Lower leg skin (tissue), 4 donors: ENCODE data around the gene SRRM5. TPM values are rescaled to one million over a fixed set of nuclear protein-coding genes. Genes with fewer than 3 reads are reported as not detected.

Experiments
- DNase-seq, 2 donors: peaks; one replicate each; pipeline ENCODE4 v3.0.0-alpha.2; 2019; ENCODE audit warnings: low spot score in 2 of 2
- H3K4me3 ChIP-seq: fragments of 200-600 bp; sonication (generic); 2 replicates; pipeline ENCODE4 v1.5.1; 2017; ENCODE audit warnings: mild to moderate bottlenecking, low read depth; ENCODE audit not compliant: poor library complexity, severe bottlenecking
- POLR2A ChIP-seq, 2 donors: fragments of 450-650 bp; IDR thresholded peaks; one replicate each; pipeline ENCODE4 v1.6.1; 2016 to 2017; ENCODE audit warnings: antibody characterized with exemption in 2 of 2, mild to moderate bottlenecking in 1 of 2, moderate library complexity in 1 of 2
- WGBS, 2 donors: methylation state at CpG; one replicate each; pipeline ENCODE4 v1.1.5; 2018; 5-methylcytosine and 5-hydroxymethylcytosine counted together
- intact Hi-C: fragments of 100-400 bp; cut with DNase I; formaldehyde crosslinking; loops from one replicate; pipeline ENCODE4 v1.15.0; 2023; ENCODE audit warnings: low total_unique reads
- total RNA-seq, 4 donors: library from RNA; depleted of rRNA; stranded (reverse); fragments of >200 nt; gene quantifications; one replicate each; pipeline ENCODE4 v1.1.0, GENCODE V29; 2016
- TF ChIP-seq, protein P1 (sequence below), 3 donors: fragments of 450-650 bp; IDR thresholded peaks; one replicate each; pipeline ENCODE4 v1.5.1; 2016; ENCODE audit warnings: antibody characterized with exemption in 3 of 3, mild to moderate bottlenecking in 3 of 3, moderate library complexity in 2 of 3

SRRM5 gene, protein sequence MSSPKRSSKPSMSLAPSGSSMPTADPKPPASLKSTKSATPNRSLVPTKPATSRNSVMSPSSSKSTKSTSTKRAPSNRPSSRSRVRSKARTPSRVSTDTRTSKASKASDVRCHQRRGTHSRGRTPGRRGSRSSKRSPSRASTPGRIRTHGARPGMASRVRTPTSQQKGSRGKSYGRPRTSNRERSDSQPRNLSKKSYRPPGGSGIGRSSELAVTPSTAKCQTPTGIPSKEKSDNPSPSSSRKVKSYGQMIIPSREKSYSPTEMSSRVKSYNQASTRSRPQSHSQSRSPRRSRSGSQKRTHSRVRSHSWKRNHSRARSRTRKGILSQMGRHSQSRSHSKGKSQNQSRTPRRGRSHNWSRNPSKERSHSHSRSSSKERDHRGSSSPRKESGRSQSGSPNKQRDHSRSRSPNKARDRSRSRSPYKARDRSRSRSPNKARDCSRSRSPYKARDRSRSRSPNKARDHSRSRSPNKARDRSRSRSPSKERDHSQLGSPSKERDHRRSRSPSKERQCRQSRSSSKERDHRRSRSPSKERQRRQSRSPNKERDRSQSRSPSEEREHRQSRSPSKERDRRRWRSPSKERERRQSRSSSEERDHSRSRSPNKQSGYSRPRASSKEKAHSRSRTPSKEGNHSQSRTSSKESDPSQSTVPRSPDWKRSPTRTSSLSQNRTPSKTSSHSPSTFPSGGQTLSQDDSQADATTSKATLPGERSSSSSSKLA
- total RNA-seq = under 1 TPM; 0.15 to 0.27 (median 0.17) TPM

DNA sequence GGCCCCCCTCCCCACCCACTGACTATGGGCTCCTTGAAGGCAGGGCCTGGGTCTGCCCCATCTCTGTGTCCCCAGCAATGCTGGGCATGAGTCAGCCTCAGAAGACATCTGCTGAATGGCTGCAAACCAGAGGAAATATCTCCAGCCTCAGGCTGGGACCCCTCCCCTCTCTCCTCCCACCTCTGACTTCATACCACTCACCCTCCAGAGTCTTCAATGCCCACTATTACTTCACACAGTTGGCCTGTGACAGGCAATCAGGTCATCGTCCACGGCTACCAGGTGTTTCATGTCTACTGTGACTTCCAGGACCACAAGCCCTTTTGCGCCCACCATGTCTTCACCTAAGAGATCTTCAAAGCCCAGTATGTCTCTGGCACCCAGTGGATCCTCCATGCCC is at the start of gene SRRM5:
TSS of gene SRRM5 (plus strand) at position 301 of the 400 bp plus-strand sequence. CDS start at position 335, 34 bp downstream.
- 96 to 98% methylated on average over 3 of the region's 3 CpGs for WGBS, 2 donors
- TF ChIP-seq, protein P1, sequence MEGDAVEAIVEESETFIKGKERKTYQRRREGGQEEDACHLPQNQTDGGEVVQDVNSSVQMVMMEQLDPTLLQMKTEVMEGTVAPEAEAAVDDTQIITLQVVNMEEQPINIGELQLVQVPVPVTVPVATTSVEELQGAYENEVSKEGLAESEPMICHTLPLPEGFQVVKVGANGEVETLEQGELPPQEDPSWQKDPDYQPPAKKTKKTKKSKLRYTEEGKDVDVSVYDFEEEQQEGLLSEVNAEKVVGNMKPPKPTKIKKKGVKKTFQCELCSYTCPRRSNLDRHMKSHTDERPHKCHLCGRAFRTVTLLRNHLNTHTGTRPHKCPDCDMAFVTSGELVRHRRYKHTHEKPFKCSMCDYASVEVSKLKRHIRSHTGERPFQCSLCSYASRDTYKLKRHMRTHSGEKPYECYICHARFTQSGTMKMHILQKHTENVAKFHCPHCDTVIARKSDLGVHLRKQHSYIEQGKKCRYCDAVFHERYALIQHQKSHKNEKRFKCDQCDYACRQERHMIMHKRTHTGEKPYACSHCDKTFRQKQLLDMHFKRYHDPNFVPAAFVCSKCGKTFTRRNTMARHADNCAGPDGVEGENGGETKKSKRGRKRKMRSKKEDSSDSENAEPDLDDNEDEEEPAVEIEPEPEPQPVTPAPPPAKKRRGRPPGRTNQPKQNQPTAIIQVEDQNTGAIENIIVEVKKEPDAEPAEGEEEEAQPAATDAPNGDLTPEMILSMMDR (IDR thresholded peaks at IDR 0.05) = no peak
- TF ChIP-seq POLR2A (IDR thresholded peaks at IDR 0.05) = no peak
- DNase-seq = no peak

DNA sequence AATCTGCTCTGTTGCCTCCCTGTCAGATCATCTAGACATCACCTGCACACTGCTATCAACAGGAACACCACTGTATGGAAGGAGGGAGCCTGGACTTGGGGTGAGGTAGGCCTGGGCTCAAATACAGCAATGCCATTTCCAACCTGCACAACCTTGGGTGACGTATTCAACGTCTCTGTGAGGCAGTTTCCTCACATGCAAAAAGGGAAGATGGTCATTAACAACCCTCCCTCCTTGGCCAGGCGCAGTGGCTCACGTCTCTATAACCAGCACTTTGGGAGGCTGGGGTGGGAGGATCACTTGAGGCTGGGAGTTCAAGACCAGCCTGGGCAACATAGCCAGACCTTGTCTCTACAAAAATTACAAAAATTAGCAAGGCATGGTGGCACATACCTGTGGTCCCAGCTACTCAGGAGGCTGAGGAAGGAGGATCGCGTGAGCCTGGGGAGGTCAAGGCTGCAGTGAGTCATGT is 49.6 kb upstream of the SRRM5 start:
- WGBS, 2 donors = 75% methylated on average over 6 of the region's 6 CpGs
- intact Hi-C loops = no loop called here
- H3K4me3 ChIP-seq = no peak overlapping the region
- no peak for DNase-seq
- TF ChIP-seq POLR2A (IDR thresholded peaks at IDR 0.05) = no peak
- TF ChIP-seq, protein P1 (IDR thresholded peaks at IDR 0.05) = no peak

More for the DNA sequence above, at the start of gene SRRM5:
- H3K4me3 ChIP-seq = no peak within 1 kb of the TSS
- intact Hi-C loops = no loop called here

DNA sequence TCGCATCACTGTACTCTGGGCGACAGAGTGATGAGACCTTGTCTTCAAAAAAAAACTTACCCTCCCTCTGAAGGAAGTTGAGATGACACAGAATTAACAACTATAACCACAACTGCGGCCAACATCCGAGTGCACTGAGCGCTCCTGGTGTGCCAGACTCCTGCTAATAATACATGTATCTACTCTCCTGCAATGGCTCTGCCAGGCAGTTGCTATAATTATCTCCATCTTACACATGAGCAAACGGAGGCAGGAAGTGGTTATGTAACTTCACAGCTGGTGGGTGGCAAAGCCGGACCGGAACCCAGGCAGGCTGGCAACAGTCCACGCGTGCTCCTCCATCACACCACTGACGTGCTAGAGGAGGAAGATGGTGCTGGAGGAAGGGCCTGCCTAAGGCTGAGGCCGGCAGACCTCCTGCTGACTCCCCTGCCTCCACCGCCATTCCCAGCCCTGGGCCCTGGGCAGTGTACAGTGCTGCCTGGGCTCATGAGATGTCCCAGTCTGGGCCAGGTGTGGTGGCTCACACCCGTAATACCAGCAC is 49.1 kb upstream of the SRRM5 start:
- intact Hi-C loops = no loop called here
- TF ChIP-seq, protein P1 (IDR thresholded peaks at IDR 0.05) = no peak
- no peak for TF ChIP-seq POLR2A (IDR thresholded peaks at IDR 0.05)
- WGBS, 2 donors = 52 to 64% methylated on average over 13 to 14 of the region's 14 CpGs
- DNase-seq = peak; percentile 76 to 94
- H3K4me3 ChIP-seq = no peak overlapping the region

DNA sequence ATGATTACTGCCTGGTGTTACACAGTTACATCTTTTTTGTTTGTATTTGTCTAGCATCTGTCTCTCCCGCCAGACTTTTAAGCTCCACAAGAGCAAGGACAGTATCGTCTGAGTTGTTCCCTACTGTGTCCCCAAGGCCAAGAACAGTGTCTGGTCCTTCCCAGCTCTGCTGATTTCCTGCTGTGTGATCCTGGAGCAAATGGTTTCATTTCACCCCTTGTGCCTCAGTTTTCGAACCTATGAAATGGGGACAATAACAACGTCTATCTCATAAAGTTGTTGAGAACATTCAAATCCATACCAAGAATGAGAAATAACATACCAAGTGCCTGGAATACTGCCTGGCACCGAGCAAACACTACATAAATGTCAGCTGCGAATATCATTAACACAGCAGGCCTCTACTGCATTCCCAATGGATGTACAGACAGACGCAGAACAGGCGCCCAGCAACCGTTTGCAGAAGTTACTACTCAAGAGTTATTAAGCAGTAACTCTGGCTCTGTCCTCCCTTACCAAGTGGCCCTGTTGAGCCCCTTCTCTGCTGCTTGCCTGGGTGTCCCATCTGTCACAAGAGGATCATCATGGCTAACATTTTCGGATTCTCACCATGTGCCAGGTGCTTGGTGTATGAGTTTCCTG is 48.0 kb upstream of the SRRM5 start:
- no peak for TF ChIP-seq POLR2A (IDR thresholded peaks at IDR 0.05)
- TF ChIP-seq, protein P1 (IDR thresholded peaks at IDR 0.05) = no peak
- no peak overlapping the region for H3K4me3 ChIP-seq
- intact Hi-C loops = no loop called here
- no peak for DNase-seq
- WGBS, 2 donors = 87 to 89% methylated on average over 10 of the region's 10 CpGs

DNA sequence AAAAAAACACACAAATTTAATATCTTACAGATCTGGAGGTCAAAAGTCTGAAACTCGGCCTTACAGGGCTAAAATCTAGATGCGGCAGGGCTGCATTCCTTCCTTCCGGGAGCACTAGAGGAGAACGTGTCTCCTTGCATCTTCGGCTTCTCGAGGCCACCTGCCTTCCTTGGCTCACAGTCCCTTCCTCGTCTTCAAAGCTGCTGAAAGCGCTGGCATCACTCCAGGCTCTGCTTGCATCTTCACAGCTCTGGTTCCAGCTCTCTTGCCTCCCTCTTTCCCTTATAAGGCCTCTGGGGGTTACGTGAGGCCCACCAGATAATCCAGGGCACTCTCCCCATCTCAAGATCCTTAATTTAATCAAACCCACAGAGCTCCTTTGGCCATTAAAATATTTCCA is 47.1 kb upstream of the SRRM5 start:
- 69 to 70% methylated on average over 9 of the region's 9 CpGs for WGBS, 2 donors
- no peak for DNase-seq
- intact Hi-C loops = no loop called here
- TF ChIP-seq, protein P1 (IDR thresholded peaks at IDR 0.05) = no peak
- no peak for TF ChIP-seq POLR2A (IDR thresholded peaks at IDR 0.05)
- H3K4me3 ChIP-seq = no peak overlapping the region
